ENCODE measurements around the gene C16orf46. TPM values are rescaled to one million over a fixed set of nuclear protein-coding genes. Genes with fewer than 3 reads are reported as not detected.

The C16orf46 gene
- total RNA-seq, 4 donors from 2014 or later, result 0.70 to 3.2 (median 1.6) TPM; not detected in 1

DNA sequence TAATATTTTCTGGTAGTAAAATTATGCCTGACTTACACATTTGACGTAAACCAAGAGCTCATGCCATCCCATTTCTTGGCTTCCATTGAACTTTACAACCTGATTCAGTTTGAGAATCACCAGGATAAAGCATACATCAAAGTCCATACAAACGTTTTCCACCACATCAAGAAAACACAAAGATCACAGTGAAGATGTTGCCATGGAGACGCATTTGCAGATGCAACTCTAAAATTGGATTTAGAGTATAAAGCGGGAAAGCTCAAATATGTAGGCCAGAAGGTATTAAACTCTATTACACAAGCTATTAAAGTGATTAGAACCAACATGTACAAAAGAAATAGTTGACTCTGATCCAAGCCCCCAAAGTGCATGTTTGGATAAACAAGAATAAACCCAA lies 10.4 kb downstream of the C16orf46 start:
- H3K27me3 ChIP-seq, result no peaks in the 10 kb centered on the region
- H3K4me3 ChIP-seq, result no peak overlapping the region
- TF ChIP-seq POLR2A (IDR thresholded peaks at IDR 0.05), result no peak
- TF ChIP-seq, protein P1, sequence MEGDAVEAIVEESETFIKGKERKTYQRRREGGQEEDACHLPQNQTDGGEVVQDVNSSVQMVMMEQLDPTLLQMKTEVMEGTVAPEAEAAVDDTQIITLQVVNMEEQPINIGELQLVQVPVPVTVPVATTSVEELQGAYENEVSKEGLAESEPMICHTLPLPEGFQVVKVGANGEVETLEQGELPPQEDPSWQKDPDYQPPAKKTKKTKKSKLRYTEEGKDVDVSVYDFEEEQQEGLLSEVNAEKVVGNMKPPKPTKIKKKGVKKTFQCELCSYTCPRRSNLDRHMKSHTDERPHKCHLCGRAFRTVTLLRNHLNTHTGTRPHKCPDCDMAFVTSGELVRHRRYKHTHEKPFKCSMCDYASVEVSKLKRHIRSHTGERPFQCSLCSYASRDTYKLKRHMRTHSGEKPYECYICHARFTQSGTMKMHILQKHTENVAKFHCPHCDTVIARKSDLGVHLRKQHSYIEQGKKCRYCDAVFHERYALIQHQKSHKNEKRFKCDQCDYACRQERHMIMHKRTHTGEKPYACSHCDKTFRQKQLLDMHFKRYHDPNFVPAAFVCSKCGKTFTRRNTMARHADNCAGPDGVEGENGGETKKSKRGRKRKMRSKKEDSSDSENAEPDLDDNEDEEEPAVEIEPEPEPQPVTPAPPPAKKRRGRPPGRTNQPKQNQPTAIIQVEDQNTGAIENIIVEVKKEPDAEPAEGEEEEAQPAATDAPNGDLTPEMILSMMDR (IDR thresholded peaks at IDR 0.05), result no peak
- H3K9me3 ChIP-seq, result no peaks in the 10 kb centered on the region
- H3K27ac ChIP-seq, result no peak overlapping the region
- no peaks in the 10 kb centered on the region for H3K36me3 ChIP-seq
- no peaks in the 10 kb centered on the region for H3K4me1 ChIP-seq
- DNase-seq, result no peak

DNA sequence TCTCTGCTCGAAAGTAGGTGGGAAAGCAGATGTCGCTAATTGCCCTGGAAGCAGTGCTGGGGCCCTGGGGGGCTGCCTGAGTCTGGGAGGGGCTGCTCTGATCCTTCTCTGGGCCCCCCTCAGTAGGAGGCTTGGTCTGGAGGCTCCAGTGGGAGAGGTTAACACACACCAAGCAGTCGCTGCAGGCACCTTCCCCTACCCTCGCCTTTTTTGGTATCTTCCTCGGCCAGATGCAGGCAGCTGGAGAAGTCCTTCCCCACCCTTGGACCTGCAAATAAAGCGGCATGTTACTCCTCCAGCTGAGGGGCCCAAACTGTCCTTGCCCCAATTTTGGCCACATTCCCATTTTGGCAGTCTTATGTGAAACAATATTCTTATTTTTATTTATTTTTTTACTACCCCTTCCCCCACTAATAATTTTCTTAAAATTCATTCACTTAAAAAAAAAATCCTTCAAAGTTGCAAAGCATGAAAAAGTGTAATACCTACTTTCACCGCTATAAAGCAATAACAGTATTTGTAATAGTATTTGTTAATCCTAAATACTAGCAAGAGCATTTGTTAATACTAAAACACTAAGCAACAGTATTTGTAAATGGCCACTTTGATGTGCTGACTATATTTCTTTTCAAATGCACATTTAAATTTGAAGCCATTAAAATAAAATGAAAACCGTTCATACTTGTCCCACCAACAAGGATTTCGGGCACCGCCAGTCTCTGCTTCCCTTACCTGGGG lies 15.0 kb downstream of the C16orf46 start:
- H3K4me3 ChIP-seq, result no peak overlapping the region
- H3K27me3 ChIP-seq, result no peaks in the 10 kb centered on the region
- no peaks in the 10 kb centered on the region for H3K4me1 ChIP-seq
- TF ChIP-seq, protein P1 (IDR thresholded peaks at IDR 0.05), result no peak
- TF ChIP-seq POLR2A (IDR thresholded peaks at IDR 0.05), result no peak
- no peaks in the 10 kb centered on the region for H3K9me3 ChIP-seq
- no peaks in the 10 kb centered on the region for H3K36me3 ChIP-seq
- no peak for DNase-seq
- H3K27ac ChIP-seq, result no peak overlapping the region

DNA sequence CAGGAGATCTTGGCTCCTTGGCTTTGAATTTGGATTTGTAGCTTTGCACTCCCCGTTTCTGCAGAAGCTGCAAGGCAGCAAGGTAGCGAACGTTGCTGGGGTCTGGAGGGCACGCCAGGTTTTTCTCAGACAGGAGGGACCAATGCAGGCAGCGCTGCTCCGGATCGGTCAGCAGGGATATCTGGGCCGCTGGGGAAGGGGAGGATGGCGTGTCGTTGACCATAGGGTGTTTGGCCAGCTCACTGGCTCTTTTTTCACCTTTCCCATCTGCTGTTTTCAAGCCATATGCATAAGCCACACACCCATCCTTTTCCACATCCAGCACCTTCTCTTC lies 15.8 kb downstream of the C16orf46 start:
- Histone ChIP-seq H3K4me3 (no peak overlapping the region), H3K36me3 (no peaks in the 10 kb centered on the region), H3K9me3 (no peaks in the 10 kb centered on the region), H3K4me1 (no peaks in the 10 kb centered on the region), H3K27me3 (no peaks in the 10 kb centered on the region), H3K27ac (no peak overlapping the region)
- no peak for TF ChIP-seq POLR2A (IDR thresholded peaks at IDR 0.05)
- TF ChIP-seq, protein P1 (IDR thresholded peaks at IDR 0.05), result no peak
- DNase-seq, result no peak

DNA sequence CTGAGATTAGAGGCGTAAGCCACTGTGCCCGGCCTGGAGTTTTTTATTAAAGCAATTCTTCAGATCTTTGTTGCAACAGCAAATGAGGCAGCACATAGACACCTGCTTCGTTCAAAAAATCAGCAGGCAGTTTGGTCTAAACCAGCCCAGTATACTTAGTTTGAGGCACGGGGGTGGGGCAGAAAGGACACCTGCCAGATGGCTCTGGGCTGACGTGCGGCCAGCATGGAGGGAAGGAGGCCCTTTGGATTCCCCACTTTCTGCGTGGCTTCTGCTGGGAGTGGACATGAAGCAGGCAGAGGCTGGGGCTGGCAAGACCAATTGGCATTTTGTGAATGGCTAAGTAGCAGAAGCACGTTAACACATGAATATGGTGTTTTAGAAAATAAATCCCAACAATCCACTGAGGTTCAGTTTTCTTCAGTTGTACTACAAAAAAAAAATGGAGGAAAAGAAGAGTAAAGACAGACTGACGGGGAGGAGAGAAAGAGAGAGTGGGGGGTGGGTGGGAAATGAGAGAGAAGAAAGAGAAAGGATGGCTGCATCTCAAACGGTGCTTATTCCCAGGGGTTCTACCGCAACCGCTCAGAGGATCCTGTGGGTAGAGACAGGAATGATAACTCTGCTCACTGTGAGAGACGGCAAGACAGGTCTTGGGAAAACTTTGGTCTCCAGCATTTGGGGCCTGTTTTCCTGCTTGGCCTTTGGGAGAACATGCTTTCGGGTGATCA lies 16.3 kb downstream of the C16orf46 start:
- Histone ChIP-seq H3K27me3 (no peaks in the 10 kb centered on the region), H3K4me1 (no peaks in the 10 kb centered on the region), H3K27ac (no peak overlapping the region), H3K9me3 (no peaks in the 10 kb centered on the region), H3K36me3 (no peaks in the 10 kb centered on the region), H3K4me3 (no peak overlapping the region)
- DNase-seq, result no peak
- TF ChIP-seq, protein P1 (IDR thresholded peaks at IDR 0.05), result no peak
- TF ChIP-seq POLR2A (IDR thresholded peaks at IDR 0.05), result no peak

DNA sequence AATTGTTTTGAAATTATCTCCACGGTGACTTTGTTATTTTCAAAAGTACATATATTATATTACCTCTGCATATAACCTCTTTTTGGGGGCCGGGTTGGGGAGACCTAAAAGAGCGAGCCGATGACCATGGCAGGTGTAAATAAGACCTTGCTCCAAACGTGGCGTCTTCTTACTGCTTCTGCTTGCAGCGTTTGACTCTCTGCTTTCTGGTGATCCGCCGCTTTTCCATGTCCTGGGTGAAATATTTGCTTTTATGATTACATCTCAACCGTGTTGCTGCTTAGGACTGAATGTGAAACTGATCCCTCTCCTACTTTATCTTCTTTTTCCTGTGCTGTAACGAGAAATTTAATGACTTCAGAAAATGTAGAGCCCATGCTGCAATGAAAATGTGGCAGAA lies 23.3 kb downstream of the C16orf46 start:
- DNase-seq, result no peak
- H3K27ac ChIP-seq, result no peak overlapping the region
- no peaks in the 10 kb centered on the region for H3K4me1 ChIP-seq
- H3K4me3 ChIP-seq, result no peak overlapping the region
- no peak for TF ChIP-seq POLR2A (IDR thresholded peaks at IDR 0.05)
- TF ChIP-seq, protein P1 (IDR thresholded peaks at IDR 0.05), result no peak
- no peaks in the 10 kb centered on the region for H3K9me3 ChIP-seq
- no peaks in the 10 kb centered on the region for H3K36me3 ChIP-seq
- no peaks in the 10 kb centered on the region for H3K27me3 ChIP-seq

All from Peyer's patch (tissue), 4 donors.